IMR-90 (cell line): ENCODE measurements around the gene ERN1. TPM values are rescaled to one million over a fixed set of nuclear protein-coding genes. Genes with fewer than 3 reads are reported as not detected.

Experiments used
- ATAC-seq: fragments of 200-7000 bp; cut with Tn5 transposase; 2 replicates; pipeline ENCODE4 v1.9.1; 2020; ENCODE audit warnings: low read depth, mild to moderate bottlenecking, moderate library complexity
- BruUV-seq: library from RNA; stranded (reverse); fragments of 400-500 nt; replicated peaks from 2 replicates; lab custom pipeline; 2021; lab: Mats Ljungman, UMichigan
- CTCF ChIA-PET: fragments of 300-600 bp; formaldehyde crosslinking; extraction: SDS; loops from one replicate; lab custom pipeline; 2021; ENCODE audit warnings: antibody characterized with exemption; lab: Yijun Ruan, JAX
- POLR2A ChIA-PET: fragments of 300-600 bp; sonication (Branson Sonifier 250); formaldehyde crosslinking; loops from one replicate; lab custom pipeline; 2022; ENCODE audit warnings: antibody characterized with exemption; ENCODE audit not compliant: unreplicated experiment; lab: Charles Lee
- DNase-seq: peaks from one replicate; pipeline ENCODE4 v3.0.0; 2013
- H2AFZ ChIP-seq: replicated peaks from 2 replicates; pipeline ENCODE3; 2013; ENCODE audit warnings: low read length, mild to moderate bottlenecking; ENCODE audit not compliant: poor library complexity
- H2AK5ac ChIP-seq: 2 replicates; pipeline ENCODE4 v1.6.1; 2013; ENCODE audit warnings: low read depth, low read length, inconsistent platforms
- H2AK9ac ChIP-seq: replicated peaks from 2 replicates; pipeline ENCODE3; 2013; ENCODE audit warnings: mild to moderate bottlenecking, low read depth, low read length, moderate library complexity; ENCODE audit not compliant: poor library complexity
- H2BK120ac ChIP-seq: 2 replicates; pipeline ENCODE4 v1.6.1; 2013; ENCODE audit warnings: low read depth, low read length, inconsistent platforms
- H2BK15ac ChIP-seq: 3 replicates; pipeline ENCODE4 v1.6.1; 2013; ENCODE audit warnings: low read depth, low read length, inconsistent platforms
- H2BK20ac ChIP-seq: 2 replicates; pipeline ENCODE4 v1.6.1; 2013; ENCODE audit warnings: low read depth, mild to moderate bottlenecking, inconsistent platforms, low read length, moderate library complexity
- H2BK5ac ChIP-seq: 2 replicates; pipeline ENCODE4 v1.6.1; 2013; ENCODE audit warnings: mild to moderate bottlenecking, low read depth, low read length, inconsistent platforms; ENCODE audit not compliant: poor library complexity, severe bottlenecking
- H3K14ac ChIP-seq: replicated peaks from 2 replicates; pipeline ENCODE4 v1.6.1; 2013; ENCODE audit warnings: low read depth, low read length, inconsistent platforms
- H3K18ac ChIP-seq: 2 replicates; pipeline ENCODE4 v1.6.1; 2013; ENCODE audit warnings: low read depth, low read length, control low read depth
- H3K23ac ChIP-seq: 2 replicates; pipeline ENCODE4 v1.6.1; 2013; ENCODE audit warnings: low read depth, low read length, inconsistent platforms
- H3K27ac ChIP-seq: 2 replicates; pipeline ENCODE4 v1.5.1; 2013; ENCODE audit warnings: mild to moderate bottlenecking, control low read depth, low read length; ENCODE audit not compliant: insufficient read depth
- H3K27me3 ChIP-seq: 2 replicates; pipeline ENCODE4 v1.6.1; 2013; ENCODE audit warnings: low read length; ENCODE audit not compliant: control insufficient read depth, insufficient read depth
- H3K36me3 ChIP-seq: 2 replicates; pipeline ENCODE4 v1.6.1; 2013; ENCODE audit warnings: low read length, mixed read lengths; ENCODE audit not compliant: control insufficient read depth, insufficient read depth
- H3K4ac ChIP-seq: 2 replicates; pipeline ENCODE4 v1.6.1; 2013; ENCODE audit warnings: low read depth, low read length, inconsistent platforms
- H3K4me1 ChIP-seq: 2 replicates; pipeline ENCODE4 v1.6.1; 2013; ENCODE audit warnings: low read length, mixed read lengths; ENCODE audit not compliant: control insufficient read depth, insufficient read depth
- H3K4me2 ChIP-seq: 2 replicates; pipeline ENCODE4 v1.6.1; 2013; ENCODE audit warnings: low read depth, mild to moderate bottlenecking, control low read depth, low read length, moderate library complexity
- H3K4me3 ChIP-seq: 2 replicates; pipeline ENCODE4 v1.5.1; 2013; ENCODE audit warnings: low read depth, mild to moderate bottlenecking, control low read depth, low read length, moderate library complexity; ENCODE audit not compliant: insufficient read depth
- H3K56ac ChIP-seq: 2 replicates; pipeline ENCODE4 v1.6.1; 2013; ENCODE audit warnings: low read length, inconsistent platforms; ENCODE audit not compliant: insufficient read depth; ENCODE audit errors: extremely low read depth
- H3K79me1 ChIP-seq, 2 experiments: 2 replicates each; pipeline ENCODE4 v1.6.1; 2013; ENCODE audit warnings: low read length in 2 of 2, inconsistent platforms in 1 of 2, low read depth in 1 of 2
- H3K9ac ChIP-seq: 2 replicates; pipeline ENCODE4 v1.6.1; 2013; ENCODE audit warnings: low read depth, low read length, control low read depth
- H3K9me1 ChIP-seq: 2 replicates; pipeline ENCODE4 v1.6.1; 2013; ENCODE audit warnings: low read length, inconsistent platforms; ENCODE audit not compliant: insufficient read depth
- H3K9me3 ChIP-seq: 2 replicates; pipeline ENCODE4 v1.6.1; 2013; ENCODE audit warnings: low read length; ENCODE audit not compliant: control insufficient read depth, insufficient read depth
- H4K20me1 ChIP-seq: 2 replicates; pipeline ENCODE4 v1.6.1; 2013; ENCODE audit warnings: low read length, inconsistent platforms; ENCODE audit not compliant: insufficient read depth
- H4K5ac ChIP-seq: 2 replicates; pipeline ENCODE4 v1.6.1; 2013; ENCODE audit warnings: mild to moderate bottlenecking, low read depth, low read length, control low read depth
- H4K8ac ChIP-seq, 2 experiments: 2 replicates each; pipeline ENCODE4 v1.6.1; 2013; ENCODE audit warnings: low read depth in 2 of 2, low read length in 2 of 2, control low read depth in 1 of 2, inconsistent platforms in 1 of 2
- H4K91ac ChIP-seq: 2 replicates; pipeline ENCODE4 v1.6.1; 2013; ENCODE audit warnings: low read depth, low read length, inconsistent platforms; ENCODE audit not compliant: insufficient read depth
- FOS ChIP-seq: fragments of 150-350 bp; IDR thresholded peaks from 2 replicates; pipeline ENCODE4 v1.6.1; 2016; ENCODE audit warnings: low read depth, low read length
- RCOR1 ChIP-seq: IDR thresholded peaks from 2 replicates; pipeline ENCODE4 v1.6.1; 2012; ENCODE audit warnings: mild to moderate bottlenecking, low read length, improper control_type of control experiment; ENCODE audit not compliant: insufficient replicate concordance
- WGBS, 2 experiments: methylation state at CpG; one replicate each; pipeline versions ENCODE4 v1.1.5 to v1.1.7; 2013; ENCODE audit warnings: missing lambda C conversion rate in 2 of 2; ENCODE audit not compliant: insufficient read length in 1 of 2; ENCODE audit errors: extremely low coverage in 2 of 2; 5-methylcytosine and 5-hydroxymethylcytosine counted together
- dilution Hi-C: fragments of 300-500 bp; cut with HindIII; formaldehyde crosslinking; loops from one replicate; pipeline ENCODE4 v1.14.3; 2018; ENCODE audit warnings: low sequenced_read_pairs; ENCODE audit not compliant: unreplicated experiment
- in situ Hi-C: fragments of 300-500 bp; cut with MboI; formaldehyde crosslinking; loops from 3 replicates; pipeline ENCODE4 v1.14.3; 2019; ENCODE audit warnings: low sequenced_read_pairs, inconsistent platforms, mixed read lengths
- intact Hi-C: fragments of 100-400 bp; cut with micrococcal nuclease; formaldehyde crosslinking; loops from 2 replicates; pipeline ENCODE4 v1.10.0; 2022
- polyA plus RNA-seq, 3 experiments: library from polyadenylated mRNA; depleted of rRNA; stranded (reverse); fragments of >200 nt; gene quantifications; 2 replicates each; pipeline ENCODE4 v1.2.3, GENCODE V29; 2012; ENCODE audit warnings: low replicate concordance in 1 of 3
- total RNA-seq: library from RNA; depleted of rRNA; stranded (reverse); fragments of >200 nt; gene quantifications from 2 replicates; pipeline ENCODE4 v1.2.3, GENCODE V29; 2012

ERN1 gene
- total and polyA plus RNA-seq, 2 of the 4 experiments (the other 2 are of a cell fraction), result 2.7 to 4.1 TPM

GRCh38 chr17:64040206-64040605 lies 89.7 kb downstream of the ERN1 start:
- CTCF ChIA-PET, result no interaction called here
- dilution Hi-C loops, result no loop called here

More at GRCh38 chr17:64040206-64040605, 89.7 kb downstream of the ERN1 start:
- WGBS, 2 experiments, result 62% methylated on average over 2 of the region's 6 CpGs; no CpG with 5 or more reads in 1 of the 2 experiments
- DNase-seq (no peak), ATAC-seq (no peak)
- Histone ChIP-seq H4K20me1 (no peaks in the 10 kb centered on the region), H2BK120ac (no peak overlapping the region), H3K79me1 (no peaks in the 10 kb centered on the region), H3K23ac (no peak overlapping the region), H2BK5ac (no peak overlapping the region), H3K9ac (no peak overlapping the region), H3K14ac (no peak overlapping the region), H3K9me1 (no peaks in the 10 kb centered on the region), H3K4me3 (no peak overlapping the region), H3K56ac (no peak overlapping the region), H2BK20ac (no peak overlapping the region), H3K27ac (no peak overlapping the region), H3K36me3 (peaks cover 28% of the 10 kb centered on the region), H2BK15ac (no peak overlapping the region), H3K27me3 (no peaks in the 10 kb centered on the region), H2AK5ac (no peak overlapping the region), H2AK9ac (no peak overlapping the region), H3K9me3 (no peaks in the 10 kb centered on the region), H3K4ac (no peak overlapping the region), H3K18ac (no peak overlapping the region), H4K8ac (no peak overlapping the region), H4K91ac (no peak overlapping the region), H2AFZ (no peak overlapping the region), H3K4me1 (no peaks in the 10 kb centered on the region), H4K5ac (no peak overlapping the region), H3K4me2 (no peak overlapping the region)
- intact Hi-C loops, result no loop called here
- in situ Hi-C loops, result no loop called here
- TF ChIP-seq FOS (no peak), RCOR1 (no peak)
- BruUV-seq, result no TSS peak
- POLR2A ChIA-PET, result no interaction called here
